Omental fat pad (tissue), 4 donors: ENCODE measurements around the gene ANKS3. TPM values are rescaled to one million over a fixed set of nuclear protein-coding genes. Genes with fewer than 3 reads are reported as not detected.

Experiments used
- ATAC-seq: fragments of 150-250 bp; one replicate; pipeline ENCODE4 v1.9.1; 2016; ENCODE audit warnings: mild to moderate bottlenecking, moderate library complexity; ENCODE audit not compliant: low FRiP score
- DNase-seq: peaks from one replicate; pipeline ENCODE4 v3.0.0-alpha.2; 2019; ENCODE audit warnings: low spot score
- total RNA-seq, 4 donors: library from RNA; depleted of rRNA; stranded (reverse); fragments of >200 nt; gene quantifications; one replicate each; pipeline ENCODE4 v1.1.0, GENCODE V29; 2016
- TF ChIP-seq, protein P1 (sequence below), 3 donors: fragments of 450-650 bp; IDR thresholded peaks; one replicate each; pipeline ENCODE4 v1.5.1; 2016 to 2017; ENCODE audit warnings: antibody characterized with exemption in 3 of 3, mild to moderate bottlenecking in 3 of 3, moderate library complexity in 2 of 3

The ANKS3 gene
- total RNA-seq, 4 donors from 2014 or later, result 12.6 to 24.1 (median 17.2) TPM

DNA sequence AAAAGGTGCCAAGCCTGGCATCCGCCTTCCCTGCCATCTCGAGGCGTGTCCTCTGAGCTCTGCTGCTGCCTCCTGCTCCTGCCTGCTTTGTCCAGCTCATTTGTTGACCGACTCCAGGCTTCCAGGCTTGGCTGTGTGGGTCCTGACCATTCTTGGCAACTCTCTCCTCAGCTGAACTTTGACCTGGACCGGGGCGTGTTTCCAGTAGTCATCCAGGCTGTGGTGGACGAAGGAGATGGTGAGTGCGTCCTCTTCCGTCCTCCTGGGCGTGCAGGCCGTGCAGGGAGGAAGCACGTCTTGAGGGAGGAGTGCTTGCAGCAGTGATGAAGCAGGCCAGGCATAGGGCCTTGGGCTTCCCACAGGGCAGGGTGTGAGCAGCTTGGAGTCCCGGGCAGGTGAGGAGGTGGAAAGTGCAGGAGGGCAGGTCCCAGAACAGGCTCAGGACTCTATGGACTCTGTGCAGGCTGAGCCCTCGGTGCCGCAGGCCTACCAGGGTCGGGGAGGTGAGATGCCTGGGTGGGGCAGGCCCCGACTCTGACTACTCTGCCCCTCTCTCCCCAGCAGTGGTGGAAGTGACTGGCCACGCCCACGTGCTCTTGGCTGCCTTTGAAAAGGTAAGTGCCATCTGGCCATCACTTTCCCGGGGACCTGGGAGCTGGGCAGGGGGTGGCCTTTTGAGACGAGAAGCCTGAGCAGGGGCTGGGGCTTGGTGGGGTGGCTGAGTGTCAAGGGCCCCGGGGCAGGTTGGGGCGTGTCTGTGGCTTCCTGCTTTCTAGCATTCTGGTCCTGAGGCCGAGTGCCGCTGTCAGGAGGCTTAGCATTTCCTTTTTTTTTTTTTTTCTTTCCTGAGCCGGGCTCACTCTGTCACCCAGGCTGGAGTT lies 69.3 kb downstream of the ANKS3 start:
- ATAC-seq, result no peak
- TF ChIP-seq, protein P1, sequence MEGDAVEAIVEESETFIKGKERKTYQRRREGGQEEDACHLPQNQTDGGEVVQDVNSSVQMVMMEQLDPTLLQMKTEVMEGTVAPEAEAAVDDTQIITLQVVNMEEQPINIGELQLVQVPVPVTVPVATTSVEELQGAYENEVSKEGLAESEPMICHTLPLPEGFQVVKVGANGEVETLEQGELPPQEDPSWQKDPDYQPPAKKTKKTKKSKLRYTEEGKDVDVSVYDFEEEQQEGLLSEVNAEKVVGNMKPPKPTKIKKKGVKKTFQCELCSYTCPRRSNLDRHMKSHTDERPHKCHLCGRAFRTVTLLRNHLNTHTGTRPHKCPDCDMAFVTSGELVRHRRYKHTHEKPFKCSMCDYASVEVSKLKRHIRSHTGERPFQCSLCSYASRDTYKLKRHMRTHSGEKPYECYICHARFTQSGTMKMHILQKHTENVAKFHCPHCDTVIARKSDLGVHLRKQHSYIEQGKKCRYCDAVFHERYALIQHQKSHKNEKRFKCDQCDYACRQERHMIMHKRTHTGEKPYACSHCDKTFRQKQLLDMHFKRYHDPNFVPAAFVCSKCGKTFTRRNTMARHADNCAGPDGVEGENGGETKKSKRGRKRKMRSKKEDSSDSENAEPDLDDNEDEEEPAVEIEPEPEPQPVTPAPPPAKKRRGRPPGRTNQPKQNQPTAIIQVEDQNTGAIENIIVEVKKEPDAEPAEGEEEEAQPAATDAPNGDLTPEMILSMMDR (IDR thresholded peaks at IDR 0.05), result no peak
- no peak for DNase-seq

DNA sequence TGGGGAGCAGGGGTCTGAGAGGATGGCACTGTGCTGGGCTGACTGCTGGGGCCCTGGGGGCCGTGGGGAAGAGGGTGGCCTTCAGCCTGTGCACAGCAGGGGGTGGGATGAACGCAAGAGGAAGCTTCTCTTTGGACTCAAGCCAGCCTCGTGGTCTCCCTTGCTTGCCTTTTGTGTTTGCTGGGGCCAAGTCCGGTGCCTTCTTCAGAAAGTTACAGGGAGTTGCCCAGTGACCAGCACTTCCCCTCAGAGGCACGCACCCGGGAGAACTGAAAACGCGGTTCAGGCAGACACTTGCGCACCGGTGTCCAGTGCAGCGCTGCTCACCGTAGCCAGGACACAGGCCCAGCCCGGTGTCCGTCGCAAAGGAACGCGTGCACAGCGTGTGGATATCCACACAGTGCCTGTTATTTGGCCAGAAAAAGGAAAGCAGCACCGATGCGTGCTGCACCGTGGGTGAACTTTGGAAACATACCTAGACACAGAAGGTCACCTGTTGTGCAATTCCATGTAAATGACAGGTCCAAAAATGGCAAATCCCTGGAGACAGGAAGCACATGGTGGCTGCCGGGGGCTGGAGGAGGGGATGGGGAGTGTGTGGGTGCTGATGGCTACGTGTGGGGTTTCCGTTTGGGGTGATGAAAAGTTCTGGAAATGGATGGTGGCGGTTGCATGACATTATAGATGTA lies 70.2 kb downstream of the ANKS3 start:
- DNase-seq, result no peak
- TF ChIP-seq, protein P1 (IDR thresholded peaks at IDR 0.05), result no peak
- ATAC-seq, result no peak

- ATAC-seq, result no peak
- no peak for DNase-seq
- TF ChIP-seq, protein P1 (IDR thresholded peaks at IDR 0.05), result no peak
These were observed 70.7 kb downstream of the ANKS3 start for GRCh38 chr16:4663465-4663776.

GRCh38 chr16:4661661-4662060 lies 72.4 kb downstream of the ANKS3 start:
- ATAC-seq (no peak), DNase-seq (no peak)
- TF ChIP-seq, protein P1 (IDR thresholded peaks at IDR 0.05), result no peak

- peak; percentile 58 for DNase-seq
- ATAC-seq, result peak; percentile 81
- TF ChIP-seq, protein P1 (IDR thresholded peaks at IDR 0.05), result no peak
These were observed 73.5 kb downstream of the ANKS3 start for GRCh38 chr16:4660454-4661007.

DNA sequence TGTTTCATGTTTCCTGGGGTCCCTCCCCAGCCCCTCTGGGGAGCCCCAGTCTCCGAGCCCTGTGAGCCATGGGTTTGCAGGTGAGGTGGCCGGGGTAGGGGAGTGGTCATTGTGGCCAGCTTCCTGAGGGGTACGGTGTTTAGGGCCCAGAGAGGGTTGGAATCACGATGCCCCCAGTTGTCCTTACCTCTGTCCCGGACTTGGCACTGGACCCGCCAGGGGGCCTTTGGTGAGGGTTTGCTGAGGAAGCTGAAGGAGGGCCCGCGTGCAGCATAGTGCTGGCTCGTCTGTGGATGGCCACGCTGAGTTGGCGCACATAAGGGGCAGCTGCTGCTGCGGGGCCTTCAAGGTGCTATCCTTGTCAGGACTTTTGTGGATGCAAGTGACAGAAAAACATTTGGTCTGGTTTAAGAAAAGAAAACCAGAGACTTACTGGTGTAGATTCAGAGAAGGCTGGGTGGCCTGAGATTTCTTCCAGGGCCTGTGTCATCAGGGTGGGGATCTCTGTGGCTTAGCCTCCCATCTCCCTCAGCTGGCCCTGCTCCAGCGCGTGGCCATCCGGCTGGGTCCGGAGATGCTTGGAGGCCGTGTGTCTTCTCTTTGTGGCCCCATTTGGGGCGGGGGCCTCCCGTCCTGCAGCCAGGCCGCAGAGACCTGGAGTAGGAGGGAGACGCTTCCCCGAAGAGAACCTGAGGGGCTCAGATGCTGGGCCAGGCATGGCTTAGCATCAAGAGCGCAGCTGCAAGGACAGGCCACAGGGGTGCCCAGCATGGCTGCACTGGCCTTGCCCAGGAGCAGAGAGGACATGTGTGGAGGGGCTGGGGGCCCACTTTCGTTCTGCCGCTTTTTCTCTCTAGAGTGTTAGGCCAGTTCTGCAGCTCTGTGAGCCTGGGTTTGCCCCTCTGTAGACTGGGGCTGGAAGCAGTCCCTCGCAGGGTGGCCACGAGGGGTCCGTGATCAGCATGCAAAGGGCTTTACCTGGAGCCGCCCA lies 74.4 kb downstream of the ANKS3 start:
- TF ChIP-seq, protein P1 (IDR thresholded peaks at IDR 0.05), result no peak
- no peak for DNase-seq
- ATAC-seq, result peak; percentile 3
